H1 (cell line): ENCODE results near the gene IQCE. TPM values are rescaled to one million over a fixed set of nuclear protein-coding genes. Genes with fewer than 3 reads are reported as not detected.

ENCODE experiments used
- CTCF ChIA-PET: fragments of 300-600 bp; sonication (Branson Sonifier 250); formaldehyde crosslinking; loops from one replicate; lab custom pipeline; 2021; ENCODE audit not compliant: partially characterized antibody; lab: Charles Lee
- POLR2A ChIA-PET: fragments of 300-600 bp; sonication (Branson Sonifier 250); formaldehyde crosslinking; loops from one replicate; lab custom pipeline; 2021; ENCODE audit warnings: inconsistent platforms; ENCODE audit not compliant: partially characterized antibody; lab: Charles Lee
- DNase-seq, 2 experiments: peaks; one replicate each; pipeline versions ENCODE4 v3.0.0 to v3.0.0-alpha.2; 2010 to 2022; ENCODE audit warnings: low spot score in 2 of 2, low read depth in 1 of 2, mixed read lengths in 1 of 2
- FAIRE-seq: peaks from 2 replicates; lab custom pipeline; 2011; peaks lifted over from hg19 to GRCh38; lab: Jason Lieb, UNC
- H2AFZ ChIP-seq: 2 replicates; pipeline ENCODE4 v1.8.1; 2012; ENCODE audit warnings: low read length, inconsistent platforms
- H2AK5ac ChIP-seq: 2 replicates; pipeline ENCODE4 v1.6.1; 2013; ENCODE audit warnings: low read depth, low read length
- H2BK120ac ChIP-seq: replicated peaks from 2 replicates; pipeline ENCODE3; 2013; ENCODE audit warnings: low read depth, low read length, inconsistent platforms
- H2BK12ac ChIP-seq: 2 replicates; pipeline ENCODE4 v1.6.1; 2013; ENCODE audit warnings: low read depth, low read length
- H2BK15ac ChIP-seq: 2 replicates; pipeline ENCODE4 v1.6.1; 2013; ENCODE audit warnings: low read length
- H2BK20ac ChIP-seq: 2 replicates; pipeline ENCODE4 v1.6.1; 2013; ENCODE audit warnings: low read length
- H2BK5ac ChIP-seq: 2 replicates; pipeline ENCODE4 v1.6.1; 2013; ENCODE audit warnings: low read depth, low read length
- H3K14ac ChIP-seq: 2 replicates; pipeline ENCODE4 v1.6.1; 2013; ENCODE audit warnings: inconsistent platforms; ENCODE audit not compliant: insufficient read length
- H3K18ac ChIP-seq: 2 replicates; pipeline ENCODE4 v1.6.1; 2013; ENCODE audit warnings: low read length; ENCODE audit errors: extremely low read depth
- H3K23ac ChIP-seq: 2 replicates; pipeline ENCODE4 v1.6.1; 2013; ENCODE audit warnings: inconsistent platforms; ENCODE audit not compliant: insufficient read length
- H3K23me2 ChIP-seq: 2 replicates; pipeline ENCODE4 v1.6.1; 2013; ENCODE audit warnings: low read depth, low read length
- H3K27ac ChIP-seq: 2 replicates; pipeline ENCODE4 v1.6.1; 2011; ENCODE audit warnings: low read depth, low read length, inconsistent platforms
- H3K27me3 ChIP-seq, 4 experiments: replicated peaks in 1 of 4; 1 replicate in 1 of 4; 2 replicates in 3 of 4; pipeline versions ENCODE4 v1.6.1 to v1.8.1; 2011 to 2013; ENCODE audit warnings: low read length in 3 of 4, mild to moderate bottlenecking in 3 of 4, inconsistent platforms in 2 of 4, mixed read lengths in 2 of 4, moderate library complexity in 1 of 4; ENCODE audit not compliant: control insufficient read depth in 3 of 4, insufficient read depth in 3 of 4; ENCODE audit errors: extremely low read depth in 1 of 4
- H3K36me3 ChIP-seq, 4 experiments: 2 replicates each; pipeline versions ENCODE4 v1.6.1 to v1.8.1; 2011 to 2013; ENCODE audit warnings: mild to moderate bottlenecking in 4 of 4, low read length in 3 of 4, moderate library complexity in 2 of 4, control low read depth in 1 of 4, inconsistent platforms in 1 of 4; ENCODE audit not compliant: insufficient read depth in 4 of 4, control insufficient read depth in 2 of 4
- H3K4ac ChIP-seq: replicated peaks from 2 replicates; pipeline ENCODE3; 2013; ENCODE audit warnings: low read length, low read depth, mixed read lengths, inconsistent platforms; ENCODE audit not compliant: insufficient read length
- H3K4me1 ChIP-seq, 4 experiments: replicated peaks in 1 of 4; 1 replicate in 1 of 4; 2 replicates in 3 of 4; pipeline versions ENCODE4 v1.6.1 to v1.8.1; 2011 to 2013; ENCODE audit warnings: low read length in 3 of 4, inconsistent platforms in 2 of 4, mixed read lengths in 1 of 4; ENCODE audit not compliant: insufficient read depth in 4 of 4, control insufficient read depth in 3 of 4
- H3K4me2 ChIP-seq, 2 experiments: 2 replicates each; pipeline versions ENCODE4 v1.6.1 to v1.8.1; 2011 to 2013; ENCODE audit warnings: low read depth in 2 of 2, low read length in 2 of 2, control low read depth in 1 of 2, inconsistent platforms in 1 of 2, mild to moderate bottlenecking in 1 of 2; ENCODE audit not compliant: insufficient read depth in 1 of 2
- H3K4me3 ChIP-seq, 4 experiments: fragments of 200-600, 300-600 bp in 1 of 4; sonication (generic), shearing (Covaris generic), sonication (Bioruptor Twin) in 1 of 4; 2 replicates each; pipeline versions ENCODE4 v1.5.1 to v1.8.1; 2011 to 2016; ENCODE audit warnings: low read length in 4 of 4, low read depth in 3 of 4, control low read depth in 2 of 4, inconsistent platforms in 2 of 4, mild to moderate bottlenecking in 2 of 4, mixed read lengths in 1 of 4, moderate library complexity in 1 of 4; ENCODE audit not compliant: insufficient read depth in 2 of 4; ENCODE audit errors: extremely low read depth in 1 of 4
- H3K56ac ChIP-seq: replicated peaks from 2 replicates; pipeline ENCODE3; 2013; ENCODE audit warnings: low read depth, mild to moderate bottlenecking, mixed read lengths, low read length, inconsistent platforms; ENCODE audit not compliant: insufficient read length
- H3K79me1 ChIP-seq: 2 replicates; pipeline ENCODE4 v1.6.1; 2013; ENCODE audit warnings: low read depth, low read length, control low read depth
- H3K79me2 ChIP-seq, 2 experiments: 2 replicates each; pipeline versions ENCODE4 v1.6.1 to v1.8.1; 2012 to 2013; ENCODE audit warnings: low read length in 2 of 2, mild to moderate bottlenecking in 2 of 2, inconsistent platforms in 1 of 2; ENCODE audit not compliant: insufficient read depth in 2 of 2, control insufficient read depth in 1 of 2
- H3K9ac ChIP-seq, 4 experiments: replicated peaks in 1 of 4; 1 replicate in 1 of 4; 2 replicates in 3 of 4; pipeline versions ENCODE4 v1.6.1 to v1.8.1; 2011 to 2013; ENCODE audit warnings: low read depth in 3 of 4, low read length in 3 of 4, control low read depth in 2 of 4, mild to moderate bottlenecking in 2 of 4, moderate library complexity in 2 of 4, inconsistent platforms in 1 of 4; ENCODE audit errors: extremely low read depth in 1 of 4
- H3K9me3 ChIP-seq, 2 experiments: 2 replicates each; pipeline versions ENCODE4 v1.6.1 to v1.8.1; 2012 to 2013; ENCODE audit warnings: mild to moderate bottlenecking in 2 of 2, moderate library complexity in 2 of 2, control low read depth in 1 of 2, inconsistent platforms in 1 of 2, low read depth in 1 of 2, low read length in 1 of 2, mixed read lengths in 1 of 2; ENCODE audit not compliant: insufficient read depth in 2 of 2
- H4K20me1 ChIP-seq, 2 experiments: replicated peaks in 1 of 2; 2 replicates each; pipeline versions ENCODE3 to v1.8.1; 2011 to 2013; ENCODE audit warnings: inconsistent platforms in 2 of 2, low read length in 2 of 2, mild to moderate bottlenecking in 1 of 2; ENCODE audit not compliant: insufficient read depth in 2 of 2, control insufficient read depth in 1 of 2
- H4K5ac ChIP-seq: 2 replicates; pipeline ENCODE4 v1.6.1; 2013; ENCODE audit warnings: low read length, low read depth, mixed read lengths, inconsistent platforms; ENCODE audit not compliant: insufficient read length
- H4K8ac ChIP-seq: 2 replicates; pipeline ENCODE4 v1.8.0; 2013; ENCODE audit warnings: mild to moderate bottlenecking, moderate library complexity, low read length, inconsistent platforms; ENCODE audit not compliant: insufficient read depth; ENCODE audit errors: extremely low read depth
- H4K91ac ChIP-seq: replicated peaks from 2 replicates; pipeline ENCODE3; 2013; ENCODE audit warnings: low read length, mixed read lengths, inconsistent platforms; ENCODE audit not compliant: insufficient read length
- BACH1 ChIP-seq: IDR thresholded peaks from 2 replicates; pipeline ENCODE4 v1.6.1; 2012; ENCODE audit warnings: low read length, improper control_type of control experiment
- CTCF ChIP-seq, 3 experiments: IDR thresholded peaks; 1 replicate in 2 of 3; 2 replicates in 1 of 3; pipeline versions ENCODE4 v1.5.1 to v1.6.1; 2011; ENCODE audit warnings: low read length in 3 of 3, mild to moderate bottlenecking in 3 of 3, inconsistent platforms in 2 of 3, low read depth in 1 of 3, moderate library complexity in 1 of 3; ENCODE audit not compliant: insufficient read depth in 1 of 3; ENCODE audit errors: control extremely low read depth in 1 of 3
- EGR1 ChIP-seq: IDR thresholded peaks from 2 replicates; pipeline ENCODE4 v1.6.1; 2011; ENCODE audit warnings: low read depth, low read length, borderline replicate concordance
- HDAC6 ChIP-seq: IDR thresholded peaks from one replicate; pipeline ENCODE4 v1.7.1; 2012; ENCODE audit warnings: low read depth, mild to moderate bottlenecking, inconsistent platforms, low read length, moderate library complexity
- KDM4A ChIP-seq: IDR thresholded peaks from one replicate; pipeline ENCODE4 v1.7.1; 2012; ENCODE audit warnings: low read depth, mild to moderate bottlenecking, moderate library complexity, low read length, inconsistent platforms; ENCODE audit not compliant: severe bottlenecking
- SP1 ChIP-seq: IDR thresholded peaks from 2 replicates; pipeline ENCODE4 v1.6.1; 2011; ENCODE audit warnings: low read depth, low read length
- YY1 ChIP-seq: IDR thresholded peaks from 2 replicates; pipeline ENCODE4 v1.6.1; 2011; ENCODE audit warnings: low read depth, mild to moderate bottlenecking, low read length
- WGBS, 2 experiments: shearing (Covaris generic) in 1 of 2; methylation state at CpG; one replicate each; pipeline versions ENCODE4 v1.1.6 to v1.1.7; 2013 to 2015; ENCODE audit warnings: low lambda C conversion rate in 2 of 2, mixed read lengths in 2 of 2, inconsistent platforms in 1 of 2, low coverage in 1 of 2, missing lambda C conversion rate in 1 of 2; ENCODE audit not compliant: insufficient replicate concordance in 2 of 2, insufficient coverage in 1 of 2, insufficient read length in 1 of 2; ENCODE audit errors: extremely low coverage in 1 of 2, missing lambda C conversion rate in 1 of 2; 5-methylcytosine and 5-hydroxymethylcytosine counted together
- polyA plus RNA-seq, 7 experiments: library from polyadenylated mRNA; depleted of rRNA in 3 of 7; stranded (reverse) in 5 of 7; unstranded in 2 of 7; fragments of >200 nt in 5 of 7; fragments of 200-250 nt in 2 of 7; gene quantifications; 1 replicate in 5 of 7; 2 replicates in 1 of 7; 4 replicates in 1 of 7; pipeline versions ENCODE4 v1.2.1 to v1.2.3, GENCODE V29; 2011 to 2013; ENCODE audit warnings: missing spikeins in 2 of 7, mixed read lengths in 2 of 7
- total RNA-seq: library from RNA; stranded (reverse); fragmentation: NEBNext Ultra II Directional; extraction: Animal tissue kit (Norgen Biotek cat#: 25700); gene quantifications from 2 replicates; pipeline ENCODE4 v1.2.1, GENCODE V29; 2021
- TF ChIP-seq, protein P1 (sequence below): IDR thresholded peaks from 2 replicates; pipeline ENCODE4 v1.6.1; 2011; ENCODE audit warnings: low read depth, mild to moderate bottlenecking, low read length; ENCODE audit not compliant: insufficient read depth

Gene IQCE
- total and polyA plus RNA-seq, 2 of the 8 experiments (the other 6 are each of a cell fraction or from before 2014, with no cell fraction given), result 2.2 to 4.9 TPM

DNA sequence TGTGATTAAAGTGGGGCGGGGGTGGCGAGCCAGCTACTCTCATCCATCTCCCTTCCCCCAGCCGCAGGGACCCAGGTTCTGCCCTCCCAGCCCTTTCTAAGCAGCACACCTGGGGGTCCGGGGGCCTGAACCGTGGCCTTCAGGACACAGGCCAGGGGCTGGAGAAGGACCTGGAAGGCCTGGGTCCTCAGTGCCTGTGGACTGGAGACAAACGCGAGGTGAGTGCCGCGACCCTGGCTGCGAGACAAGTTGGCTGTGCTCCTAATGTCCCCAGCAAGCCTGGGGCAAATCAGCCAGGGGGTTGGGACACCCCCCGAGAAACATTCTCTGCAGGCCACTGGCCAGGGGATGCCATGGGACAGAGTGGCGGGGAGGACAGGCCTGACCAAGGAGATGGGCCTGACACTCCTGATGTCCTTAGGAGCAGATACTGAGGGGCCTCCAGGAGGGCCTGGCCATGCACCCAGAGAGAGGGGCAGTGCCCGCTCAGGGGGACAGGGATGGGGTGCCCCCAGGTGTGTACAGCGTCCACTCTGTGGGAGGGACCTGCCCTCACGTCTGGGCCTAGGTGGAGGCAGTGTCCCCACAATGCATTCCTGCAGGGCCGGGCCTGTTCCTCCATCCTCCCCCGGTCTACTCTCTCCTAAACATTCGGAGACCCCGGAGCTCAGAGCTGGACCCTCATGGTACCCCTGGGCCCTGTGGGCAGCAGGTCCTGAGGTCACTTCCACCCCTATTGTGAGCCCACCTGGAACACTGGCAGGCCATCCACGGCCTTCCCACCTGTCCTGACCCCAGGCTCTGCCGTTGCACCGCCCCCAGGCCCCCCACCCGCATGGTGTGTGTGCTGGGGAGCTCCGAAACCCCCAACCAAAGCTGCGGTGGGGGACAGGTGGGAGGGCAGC is 16.5 kb upstream of the IQCE start:
- Histone ChIP-seq H2AFZ (no peak overlapping the region), H3K4ac (no peak overlapping the region), H4K91ac (no peak overlapping the region), H3K9me3 (no peaks in the 10 kb centered on the region), H2BK5ac (no peak overlapping the region), H2BK20ac (no peak overlapping the region), H3K56ac (no peak overlapping the region), H4K20me1 (peaks cover 0 to 11% of the 10 kb centered on the region in 2 experiments), H3K18ac (no peak overlapping the region), H3K4me3 (no peak overlapping the region), H3K79me1 (peaks cover 3% of the 10 kb centered on the region; the same call in 1 of the 2 replicates), H3K27me3 (no peaks in the 10 kb centered on the region), H2BK120ac (no peak overlapping the region), H2BK12ac (no peak overlapping the region), H3K9ac (no peak overlapping the region), H3K4me1 (no peaks in the 10 kb centered on the region), H3K14ac (no peak overlapping the region), H3K27ac (no peak overlapping the region), H4K8ac (no peak overlapping the region), H3K4me2 (no peak overlapping the region), H4K5ac (no peak overlapping the region), H2BK15ac (no peak overlapping the region), H3K23ac (no peak overlapping the region), H3K23me2 (no peaks in the 10 kb centered on the region), H3K79me2 (no peaks in the 10 kb centered on the region), H3K36me3 (peaks cover 20 to 63% (median 40%) of the 10 kb centered on the region in 4 experiments), H2AK5ac (no peak overlapping the region)
- WGBS, 2 experiments, result 94% methylated on average over 22 of the region's 25 CpGs; no CpG with 5 or more reads in 1 of the 2 experiments
- FAIRE-seq, result no peak
- DNase-seq, result no peak
- CTCF ChIA-PET, result interaction anchor here (0.6 to 2.0 kb wide), 3 partner anchors 9 to 73 kb away, joined by 4 to 9 read pairs (median 4); no protein-coding TSS in a partner anchor
- POLR2A ChIA-PET, result interaction anchor here (0.7 to 7.0 kb wide), 8 partner anchors 10 to 92 kb away, joined by 3 to 68 read pairs (median 3); partner anchors contain the start of gene BRAT1
- TF ChIP-seq BACH1 (no peak), KDM4A (no peak), CTCF (IDR thresholded peaks at IDR 0.05; ENCODE audit: control extremely low read depth in 1 of 3, insufficient read depth in 1 of 3, low read depth in 1 of 3, low read length in 3 of 3) (no peak), EGR1 (no peak), YY1 (no peak), SP1 (no peak), HDAC6 (no peak)
- TF ChIP-seq, protein P1, sequence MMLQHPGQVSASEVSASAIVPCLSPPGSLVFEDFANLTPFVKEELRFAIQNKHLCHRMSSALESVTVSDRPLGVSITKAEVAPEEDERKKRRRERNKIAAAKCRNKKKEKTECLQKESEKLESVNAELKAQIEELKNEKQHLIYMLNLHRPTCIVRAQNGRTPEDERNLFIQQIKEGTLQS, result no peak
